H7 (cell line): ENCODE measurements around the gene MRPS22. TPM values are rescaled to one million over a fixed set of nuclear protein-coding genes. Genes with fewer than 3 reads are reported as not detected.
"Not testable (repeated sequence)": the region's sequence is repeated elsewhere in the genome, so short reads cannot be mapped to it uniquely, and the experiment has no call there.

Source experiments
- DNase-seq: peaks from one replicate; pipeline ENCODE4 v3.0.0; 2012
- H3K27me3 ChIP-seq: 2 replicates; pipeline ENCODE4 v1.6.0; 2011; ENCODE audit warnings: mild to moderate bottlenecking, low read length; ENCODE audit not compliant: control insufficient read depth, insufficient read depth
- H3K36me3 ChIP-seq: replicated peaks from 2 replicates; pipeline ENCODE4 v1.5.1; 2011; ENCODE audit warnings: low read length; ENCODE audit not compliant: control insufficient read depth, insufficient read depth
- H3K4me3 ChIP-seq: 2 replicates; pipeline ENCODE4 v1.5.1; 2011; ENCODE audit warnings: low read depth, mild to moderate bottlenecking, control low read depth, low read length, moderate library complexity; ENCODE audit not compliant: insufficient read depth
- total RNA-seq: library from RNA; depleted of rRNA; stranded (reverse); fragments of >200 nt; shearing (Covaris generic); gene quantifications from 2 replicates; pipeline ENCODE4 v1.2.3, GENCODE V29; 2014; rRNA removed

MRPS22 gene
- total RNA-seq, 1 experiment from 2014 or later = 53.6 TPM

DNA sequence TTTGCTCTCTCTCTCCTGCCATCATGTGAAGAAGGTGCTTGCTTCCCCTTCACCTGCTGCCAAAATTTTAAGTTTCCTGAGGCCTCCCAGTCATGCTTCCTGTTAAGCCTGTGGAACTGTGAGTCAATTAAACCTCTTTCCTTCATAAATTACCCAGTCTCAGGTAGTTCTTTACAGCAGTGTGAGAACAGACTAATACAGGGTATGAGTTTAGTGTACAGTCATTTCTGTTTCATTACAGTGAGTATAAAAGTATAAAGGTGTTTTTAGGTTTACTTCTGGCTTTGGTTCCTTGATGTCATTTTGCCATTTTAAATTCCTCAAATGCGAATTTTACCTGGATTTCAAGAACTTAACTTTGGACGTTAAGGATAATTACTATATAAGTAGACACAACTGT is 38.5 kb downstream of the MRPS22 start:
- DNase-seq, H3K27me3 ChIP-seq, H3K4me3 ChIP-seq: not testable (repeated sequence)
- H3K36me3 ChIP-seq = peaks cover 19% of the 10 kb centered on the region

DNA sequence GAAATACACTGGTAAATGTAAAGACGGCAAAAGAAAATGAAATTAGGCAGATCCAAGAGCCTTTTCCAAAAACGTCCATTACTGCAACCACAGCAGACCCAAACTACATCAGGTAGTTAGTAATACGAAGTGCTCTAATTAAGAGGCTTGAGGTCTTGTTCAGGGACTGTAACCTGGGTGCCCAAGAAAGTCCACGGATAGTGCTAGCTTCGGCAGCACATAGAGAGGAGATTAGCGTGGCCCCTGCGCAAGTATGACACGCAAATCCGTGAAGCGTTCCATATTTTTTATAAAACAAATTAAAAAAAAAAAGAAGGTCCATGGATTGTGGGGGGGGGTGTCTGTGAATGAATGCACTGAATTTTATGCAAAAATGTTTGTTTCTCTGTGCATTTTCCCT is 44.3 kb downstream of the MRPS22 start:
- no peaks in the 10 kb centered on the region for H3K27me3 ChIP-seq
- H3K4me3 ChIP-seq = no peak overlapping the region
- peaks cover 2% of the 10 kb centered on the region for H3K36me3 ChIP-seq
- no peak for DNase-seq

DNA sequence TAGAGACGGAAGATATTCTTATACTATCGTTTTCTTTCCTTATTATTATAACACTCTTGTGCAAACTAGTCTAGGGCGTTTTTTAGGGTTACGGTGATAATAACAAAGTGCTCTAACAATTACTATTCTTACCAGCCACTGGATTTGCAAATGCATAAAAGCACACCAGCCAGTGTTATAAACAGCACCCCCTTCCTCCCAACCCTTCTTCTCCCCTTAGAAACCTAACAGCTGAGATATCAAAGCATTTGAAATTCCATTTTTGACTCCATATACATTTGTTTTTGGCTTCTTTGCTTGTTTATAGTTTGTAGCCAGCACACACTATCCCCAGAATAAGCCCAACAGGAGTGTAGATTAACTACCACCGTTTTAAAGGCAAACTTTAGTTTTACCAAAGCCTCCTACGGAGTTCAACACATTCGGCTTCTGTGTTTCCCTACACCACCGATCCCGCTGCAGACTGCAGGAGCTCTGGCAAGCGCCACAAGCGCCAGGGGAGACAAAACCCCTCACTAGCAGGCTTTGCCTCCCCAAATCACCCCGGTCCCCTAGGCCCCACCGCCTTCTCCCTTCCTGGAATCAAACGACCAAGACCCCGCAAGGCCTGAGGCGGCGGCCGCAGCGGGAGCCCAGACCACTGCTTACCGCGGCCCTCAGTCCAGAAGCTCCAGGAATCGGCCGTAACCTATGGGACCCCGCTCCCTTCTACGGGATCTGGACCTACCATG is 45.2 kb downstream of the MRPS22 start:
- DNase-seq = peak; percentile 17
- Histone ChIP-seq H3K27me3 (no peaks in the 10 kb centered on the region), H3K36me3 (no peaks in the 10 kb centered on the region), H3K4me3 (peak overlapping the region; percentile 84)

DNA sequence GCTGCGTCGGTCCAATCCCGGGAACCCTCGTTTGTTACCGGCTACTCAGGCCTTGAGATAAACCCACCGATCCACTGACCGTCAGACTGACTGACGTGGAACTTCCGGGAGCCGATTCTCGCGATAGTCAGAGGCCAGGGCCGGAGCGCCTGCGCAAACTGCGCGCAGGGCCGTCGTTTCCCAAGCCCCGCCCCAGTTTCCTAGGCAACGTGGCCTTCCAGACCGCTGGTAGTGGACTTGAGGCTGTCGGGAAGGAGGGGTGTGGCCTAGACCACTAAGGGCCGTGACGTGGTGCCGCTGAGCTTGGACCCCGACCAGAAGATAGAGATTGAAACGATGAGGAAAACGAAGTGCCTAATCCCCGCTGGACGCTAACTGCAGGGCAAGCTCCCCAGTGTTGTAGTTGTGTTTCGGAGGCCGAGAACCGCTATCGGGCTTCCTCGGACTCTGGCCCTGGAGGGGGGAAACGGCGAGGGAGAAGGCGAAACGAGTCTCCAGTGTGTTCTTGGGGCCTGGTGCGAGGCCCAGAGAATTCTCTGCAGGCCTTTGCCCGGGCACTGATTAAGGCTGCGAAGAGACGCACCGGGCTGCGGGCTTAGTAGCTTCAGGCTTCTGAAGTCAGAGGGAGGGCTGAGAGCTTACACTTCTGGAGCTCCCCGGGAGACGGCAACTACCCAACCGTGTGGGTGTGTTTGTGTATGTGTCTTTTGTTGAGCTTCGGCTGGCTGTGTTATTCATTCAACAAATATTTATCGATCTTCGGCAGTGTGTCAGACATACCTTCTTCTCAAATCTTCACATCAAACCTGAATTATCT is 45.9 kb downstream of the MRPS22 start, which contains the start of gene COPB2:
COPB2 (minus strand) TSS at position 96 of the 817 bp plus-strand sequence. CDS start 97 bp downstream, outside the sequence.
- peak; percentile 94 for DNase-seq
- Histone ChIP-seq H3K27me3 (no peaks in the 10 kb centered on the region), H3K4me3 (peak within 1 kb of the TSS; percentile 84)

DNA sequence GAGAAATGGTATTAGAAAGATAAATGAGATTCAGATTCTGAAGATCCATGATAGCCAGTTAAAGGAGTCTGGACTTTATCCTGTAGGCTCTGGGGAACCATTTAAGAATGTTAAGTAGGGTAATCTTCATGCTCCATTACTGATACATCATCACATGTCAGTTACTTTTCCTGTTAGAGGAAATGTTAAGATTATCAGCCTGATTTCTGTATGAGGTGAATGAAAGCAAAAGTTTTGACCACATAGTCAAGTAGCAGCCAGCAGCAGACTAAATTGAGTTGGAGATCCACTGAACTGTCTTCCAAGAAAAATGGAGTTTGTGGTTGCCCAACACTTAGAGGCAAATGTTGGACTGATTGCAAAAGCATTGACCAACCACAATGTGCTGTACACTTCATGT is 50.3 kb downstream of the MRPS22 start:
- Histone ChIP-seq H3K36me3 (no peaks in the 10 kb centered on the region), H3K27me3 (no peaks in the 10 kb centered on the region), H3K4me3 (no peak overlapping the region)
- DNase-seq = no peak

More for the DNA sequence above, 45.9 kb downstream of the MRPS22 start, which contains the start of gene COPB2:
- H3K36me3 ChIP-seq = no peaks in the 10 kb centered on the region

DNA sequence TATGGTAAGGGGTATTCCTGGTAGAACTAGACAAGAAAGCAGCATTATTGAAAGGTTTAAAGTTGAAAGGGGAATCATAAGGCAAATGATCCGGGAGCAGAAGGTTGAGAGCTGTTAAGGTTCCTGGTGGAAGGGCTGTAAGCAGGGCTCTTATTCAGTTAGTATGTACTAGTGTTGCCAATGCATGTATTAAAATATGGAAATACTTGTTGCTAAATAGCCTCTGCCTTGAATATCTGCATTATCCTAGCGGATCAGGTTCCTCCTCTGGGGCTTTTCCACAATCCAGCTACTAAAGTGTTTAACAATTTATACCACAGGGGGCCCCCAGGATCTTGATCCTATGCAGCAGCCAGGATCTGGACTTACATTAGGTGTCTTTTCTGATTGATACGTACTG is 52.9 kb downstream of the MRPS22 start:
- no peak for DNase-seq
- H3K27me3 ChIP-seq = no peaks in the 10 kb centered on the region
- no peak overlapping the region for H3K4me3 ChIP-seq
- no peaks in the 10 kb centered on the region for H3K36me3 ChIP-seq

DNA sequence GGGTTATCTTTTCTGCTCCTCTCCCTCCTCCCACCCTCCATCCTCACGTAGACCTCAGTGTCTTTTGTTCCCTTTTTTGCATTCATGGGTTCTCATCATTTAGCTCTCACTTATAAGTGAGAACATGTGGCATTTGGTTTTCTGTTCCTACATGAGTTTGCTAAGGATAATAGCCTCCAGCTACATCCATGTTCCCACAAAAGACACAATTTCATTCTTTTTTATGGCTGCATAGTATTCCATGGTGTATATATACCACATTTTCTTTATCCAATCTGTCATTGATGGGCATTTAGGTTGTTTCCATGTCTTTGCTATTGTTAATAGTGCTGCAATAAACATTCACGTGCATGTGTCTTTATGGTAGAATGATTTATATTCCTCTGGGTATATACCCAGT is 57.3 kb downstream of the MRPS22 start:
- not testable (repeated sequence) for H3K4me3 ChIP-seq, H3K36me3 ChIP-seq, DNase-seq, H3K27me3 ChIP-seq

Other genes starting within 250 kb of the MRPS22 start
- 102 and 134 TPM in 2 replicates for gene COPB2, start 45.6 kb downstream of the MRPS22 start, total RNA-seq
- not detected in 2 replicates for gene RBP2, start 132.5 kb downstream of the MRPS22 start, total RNA-seq
- gene RBP1, start 195.7 kb downstream of the MRPS22 start, total RNA-seq = 24.9 and 35.1 TPM in 2 replicates